ENCODE results near the gene EMC6.

The EMC6 gene

GRCh38 chr17:3681057-3681456, 12.4 kb downstream of the EMC6 start:
- TF ChIP-seq CTCF (IDR thresholded peaks at IDR 0.05; ENCODE audit: insufficient read depth, low read depth, low read length, missing control alignments), result no peak
- DNase-seq (ENCODE audit: low read depth), result no peak
- H3K4me3 ChIP-seq (ENCODE audit: low read length), result no peak overlapping the region

- no peak for DNase-seq (ENCODE audit: low read depth)
- no peak overlapping the region for H3K4me3 ChIP-seq (ENCODE audit: low read length)
- no peak for TF ChIP-seq CTCF (IDR thresholded peaks at IDR 0.05; ENCODE audit: insufficient read depth, low read depth, low read length, missing control alignments)
These were observed 13.0 kb downstream of the EMC6 start for GRCh38 chr17:3681565-3681964.

- no peak for DNase-seq (ENCODE audit: low read depth)
- H3K4me3 ChIP-seq (ENCODE audit: low read length), result no peak overlapping the region
- no peak for TF ChIP-seq CTCF (IDR thresholded peaks at IDR 0.05; ENCODE audit: insufficient read depth, low read depth, low read length, missing control alignments)
These were observed 13.4 kb downstream of the EMC6 start for GRCh38 chr17:3682033-3682432.

GRCh38 chr17:3683054-3683511, 14.5 kb downstream of the EMC6 start:
- no peak overlapping the region for H3K4me3 ChIP-seq (ENCODE audit: low read length)
- peak; percentile 24 for DNase-seq (ENCODE audit: low read depth)
- peak; percentile 94 for TF ChIP-seq CTCF (IDR thresholded peaks at IDR 0.05; ENCODE audit: insufficient read depth, low read depth, low read length, missing control alignments)

- DNase-seq (ENCODE audit: low read depth), result no peak
- H3K4me3 ChIP-seq (ENCODE audit: low read length), result no peak overlapping the region
- no peak for TF ChIP-seq CTCF (IDR thresholded peaks at IDR 0.05; ENCODE audit: insufficient read depth, low read depth, low read length, missing control alignments)
These were observed 16.6 kb downstream of the EMC6 start for GRCh38 chr17:3685174-3685573.

- DNase-seq (ENCODE audit: low read depth), result no peak
- no peak for TF ChIP-seq CTCF (IDR thresholded peaks at IDR 0.05; ENCODE audit: insufficient read depth, low read depth, low read length, missing control alignments)
- H3K4me3 ChIP-seq (ENCODE audit: low read length), result no peak overlapping the region
These were observed 19.5 kb downstream of the EMC6 start for GRCh38 chr17:3688027-3688553.

GRCh38 chr17:3688852-3689261, 20.2 kb downstream of the EMC6 start:
- H3K4me3 ChIP-seq (ENCODE audit: low read length), result no peak overlapping the region
- TF ChIP-seq CTCF (IDR thresholded peaks at IDR 0.05; ENCODE audit: insufficient read depth, low read depth, low read length, missing control alignments), result no peak
- DNase-seq (ENCODE audit: low read depth), result no peak
